Sigmoid colon (tissue), 4 donors: Measurements from ENCODE around the gene ASPSCR1.

ENCODE experiments used
- CTCF ChIP-seq, 4 experiments: fragments of 450-650 bp in 3 of 4; fragments of 200-600 bp in 1 of 4; IDR thresholded peaks; one replicate each; pipeline ENCODE4 v1.5.1; 2016 to 2019; ENCODE audit warnings: antibody characterized with exemption in 4 of 4, mild to moderate bottlenecking in 3 of 4, moderate library complexity in 2 of 4
- EP300 ChIP-seq, 4 donors: sonication (generic); formaldehyde crosslinking; IDR thresholded peaks; one replicate each; pipeline ENCODE4 v1.6.1; 2017; ENCODE audit warnings: antibody characterized with exemption in 4 of 4
- POLR2A ChIP-seq, 2 donors: fragments of 450-650 bp; IDR thresholded peaks; one replicate each; pipeline ENCODE4 v1.6.1; 2016; ENCODE audit warnings: antibody characterized with exemption in 2 of 2, mild to moderate bottlenecking in 2 of 2, moderate library complexity in 2 of 2
- POLR2AphosphoS5 ChIP-seq, 4 donors: sonication (generic); formaldehyde crosslinking; IDR thresholded peaks; one replicate each; pipeline ENCODE4 v1.6.1; 2017; ENCODE audit warnings: antibody characterized with exemption in 4 of 4

DNA sequence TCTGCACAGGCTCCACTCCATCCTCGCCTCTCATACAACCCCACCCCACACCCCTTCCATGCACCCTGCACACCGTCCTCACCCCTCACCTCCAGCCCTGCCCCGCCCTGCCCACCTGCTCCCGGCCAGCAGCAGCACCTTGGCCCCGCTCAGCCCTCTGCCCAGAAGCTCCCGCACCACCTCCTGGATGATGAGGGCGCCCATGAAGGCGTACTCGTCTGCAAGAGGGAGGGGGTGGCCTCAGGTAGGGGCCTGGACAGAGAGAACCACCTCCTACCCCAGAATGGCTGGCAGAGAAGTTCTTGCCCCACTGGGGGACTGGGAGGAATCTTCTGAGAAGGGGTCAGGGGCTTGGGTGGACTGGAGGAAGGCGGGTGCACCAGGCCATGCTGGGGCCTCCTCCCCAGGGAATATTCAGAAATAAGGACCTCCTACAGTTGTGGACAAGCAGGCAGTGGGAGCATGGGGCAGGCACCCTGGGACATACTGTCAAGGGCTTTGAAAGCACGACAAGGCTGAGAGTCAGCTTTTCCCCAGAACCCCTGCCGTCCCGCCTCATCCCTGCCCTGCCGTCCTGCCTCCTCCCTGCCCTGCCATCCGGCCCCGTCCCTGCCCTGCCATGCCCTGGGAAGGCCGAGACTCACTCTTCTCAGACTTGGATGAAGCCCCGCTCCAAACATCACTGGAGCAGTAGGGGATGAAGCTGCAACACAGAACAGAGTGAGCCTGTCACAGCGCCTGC lies 19.6 kb upstream of the ASPSCR1 start:
- TF ChIP-seq CTCF (IDR thresholded peaks at IDR 0.05) = no peak
- TF ChIP-seq POLR2AphosphoS5 (IDR thresholded peaks at IDR 0.05) = no peak
- TF ChIP-seq POLR2A (IDR thresholded peaks at IDR 0.05) = no peak
- TF ChIP-seq EP300 (IDR thresholded peaks at IDR 0.05) = no peak
